ENCODE results near the gene THPO.

The THPO gene

GRCh38 chr3:184384342-184384741 lies 6.3 kb upstream of the THPO start:
- no peak for DNase-seq

GRCh38 chr3:184383033-184383740 lies 5.2 kb upstream of the THPO start:
- no peak for DNase-seq

- no peak for DNase-seq
Measured at GRCh38 chr3:184382326-184383032, 4.5 kb upstream of the THPO start.

GRCh38 chr3:184381261-184382224 lies 3.5 kb upstream of the THPO start:
- DNase-seq = no peak

GRCh38 chr3:184380627-184381260 lies 2.7 kb upstream of the THPO start:
- DNase-seq = no peak

- peak; percentile 32 for DNase-seq
Measured at GRCh38 chr3:184380185-184380626, 2.2 kb upstream of the THPO start.

GRCh38 chr3:184379358-184380184 lies 1.6 kb upstream of the THPO start, which contains the start of gene CHRD:
CHRD (plus strand) TSS chr3:184380054; CDS start chr3:184380319, 265 bp downstream.
- no peak for DNase-seq

GRCh38 chr3:184378651-184379357 lies 797 bp upstream of the THPO start:
- DNase-seq = no peak

GRCh38 chr3:184377374-184377773 lies 633 bp downstream of the THPO start:
- no peak for DNase-seq

GRCh38 chr3:184375747-184376461 lies 2.1 kb downstream of the THPO start:
- no peak for DNase-seq

- DNase-seq = no peak
Measured at GRCh38 chr3:184373422-184373821, 4.6 kb downstream of the THPO start.

- DNase-seq = no peak
Measured at GRCh38 chr3:184372911-184373310, 5.1 kb downstream of the THPO start.

- no peak for DNase-seq
Measured at GRCh38 chr3:184372296-184372821, 5.6 kb downstream of the THPO start.

GRCh38 chr3:184371570-184372018 lies 6.4 kb downstream of the THPO start:
- DNase-seq = peak; percentile 64

GRCh38 chr3:184368586-184369183 lies 9.3 kb downstream of the THPO start:
- no peak for DNase-seq

GRCh38 chr3:184368116-184368515 lies 9.9 kb downstream of the THPO start:
- DNase-seq = no peak

- no peak for DNase-seq
Measured at GRCh38 chr3:184366619-184367289, 11.3 kb downstream of the THPO start.

GRCh38 chr3:184362668-184363546 lies 15.1 kb downstream of the THPO start:
- peak; percentile 96 for DNase-seq

Measured in CD4-positive, alpha-beta T cell treated with Interleukin-12 subunit alpha and Interleukin-12 subunit beta, for 1 hour (primary cell).